ENCODE results near the gene MISP3. TPM values are rescaled to one million over a fixed set of nuclear protein-coding genes. Genes with fewer than 3 reads are reported as not detected.
"Not testable (repeated sequence)": the region's sequence is repeated elsewhere in the genome, so short reads cannot be mapped to it uniquely, and the experiment has no call there.

Gene MISP3
- total and polyA plus RNA-seq, 2 experiments from 2014 or later = 1.9 to 2.4 TPM

- H3K4me1 ChIP-seq (ENCODE audit: insufficient read depth); H3K36me3 Mint-ChIP-seq (ENCODE audit: low read depth); H3K4me3 Mint-ChIP-seq; H3K4me3 ChIP-seq; H3K27ac ChIP-seq (ENCODE audit: low read depth); H3K4me1 Mint-ChIP-seq; H2AFZ ChIP-seq; H3K27me3 Mint-ChIP-seq (ENCODE audit: insufficient read depth, low read depth, poor library complexity); H3K79me2 ChIP-seq (replicated peaks; ENCODE audit: insufficient read depth); H3K9me2 ChIP-seq (ENCODE audit: insufficient read depth); H4K20me1 ChIP-seq (replicated peaks; ENCODE audit: insufficient read depth); H3K9me3 Mint-ChIP-seq; H3K36me3 ChIP-seq (ENCODE audit: insufficient read depth); H3F3A ChIP-seq (replicated peaks; ENCODE audit: low read depth); H3K27me3 ChIP-seq (ENCODE audit: insufficient read depth); H3K4me2 ChIP-seq: not testable (repeated sequence)
- ATAC-seq = peak; percentile 98
- TF ChIP-seq CREB1 (CRISPR knock-in tag; IDR thresholded peaks at IDR 0.05; ENCODE audit: low read depth) (peak; percentile 39; the same call in 1 of the 2 replicates), CTCF (conservative IDR thresholded peaks at IDR 0.05; ENCODE audit: low read depth in 2 of 2) (peak; percentile 79 to 82)
- peak; percentile 96 for DNase-seq (ENCODE audit: low spot score)
- peak overlapping the region; percentile 96 for H3K27ac Mint-ChIP-seq
Measured at GRCh38 chr19:14042659-14043608, 29.7 kb upstream of the MISP3 start.

GRCh38 chr19:14047866-14048265 is 24.7 kb upstream of the MISP3 start:
- H3K9me3 Mint-ChIP-seq; H3K4me2 ChIP-seq; H3K27me3 ChIP-seq (ENCODE audit: insufficient read depth); H3K27me3 Mint-ChIP-seq (ENCODE audit: insufficient read depth, low read depth, poor library complexity); H3K4me3 Mint-ChIP-seq; DNase-seq (ENCODE audit: low spot score); H3K36me3 ChIP-seq (ENCODE audit: insufficient read depth); H3K4me3 ChIP-seq; H3K27ac Mint-ChIP-seq; H3K4me1 ChIP-seq (ENCODE audit: insufficient read depth); H3K27ac ChIP-seq (ENCODE audit: low read depth); ATAC-seq; H3K79me2 ChIP-seq (replicated peaks; ENCODE audit: insufficient read depth); H4K20me1 ChIP-seq (replicated peaks; ENCODE audit: insufficient read depth); H3F3A ChIP-seq (replicated peaks; ENCODE audit: low read depth); H3K4me1 Mint-ChIP-seq; H2AFZ ChIP-seq; H3K9me2 ChIP-seq (ENCODE audit: insufficient read depth): not testable (repeated sequence)
- H3K36me3 Mint-ChIP-seq (ENCODE audit: low read depth) = peaks cover 28% of the 10 kb centered on the region

- no peaks in the 10 kb centered on the region for H3K27me3 ChIP-seq (ENCODE audit: insufficient read depth)
- no peak overlapping the region for H2AFZ ChIP-seq
- Mint-ChIP-seq H3K4me3 (no peak overlapping the region), H3K36me3 (ENCODE audit: low read depth) (peaks cover 29% of the 10 kb centered on the region), H3K4me1 (no peaks in the 10 kb centered on the region), H3K9me3 (peaks cover 8% of the 10 kb centered on the region; the same call in 2 of the 3 replicates), H3K27ac (no peak overlapping the region), H3K27me3 (ENCODE audit: insufficient read depth, low read depth, poor library complexity) (peaks cover 8% of the 10 kb centered on the region)
- no peaks in the 10 kb centered on the region for H3K36me3 ChIP-seq (ENCODE audit: insufficient read depth)
- no peaks in the 10 kb centered on the region for H3K9me2 ChIP-seq (ENCODE audit: insufficient read depth)
- H3K4me2 ChIP-seq = no peak overlapping the region
- DNase-seq (ENCODE audit: low spot score) = peak; percentile 86
- H3K79me2 ChIP-seq (replicated peaks; ENCODE audit: insufficient read depth) = no peaks in the 10 kb centered on the region
- no peaks in the 10 kb centered on the region for H3K4me1 ChIP-seq (ENCODE audit: insufficient read depth)
- no peaks in the 10 kb centered on the region for H3F3A ChIP-seq (replicated peaks; ENCODE audit: low read depth)
- peak; percentile 98 for ATAC-seq
- H3K4me3 ChIP-seq = no peak overlapping the region
- no peak overlapping the region for H3K27ac ChIP-seq (ENCODE audit: low read depth)
- TF ChIP-seq CTCF (conservative IDR thresholded peaks at IDR 0.05; ENCODE audit: low read depth in 2 of 2) = peak; percentile 84 to 86
- no peak for TF ChIP-seq ZNF114 (CRISPR knock-in tag; IDR thresholded peaks at IDR 0.05)
- no peak for TF ChIP-seq ZNF331 (CRISPR knock-in tag; IDR thresholded peaks at IDR 0.05; ENCODE audit: low read depth)
- H4K20me1 ChIP-seq (replicated peaks; ENCODE audit: insufficient read depth) = no peaks in the 10 kb centered on the region; the same call in 1 of the 2 replicates
Measured at GRCh38 chr19:14048443-14049153, 24.0 kb upstream of the MISP3 start.

All from GM23338 (cell line).